PC-9 (cell line): Measurements from ENCODE around the gene MX2. TPM values are rescaled to one million over a fixed set of nuclear protein-coding genes. Genes with fewer than 3 reads are reported as not detected.

Experiments used
- BruUV-seq: library from RNA; stranded (reverse); fragments of 400-500 nt; replicated peaks from 2 replicates; lab custom pipeline; 2021; lab: Mats Ljungman, UMichigan
- CTCF ChIA-PET: fragments of 300-600 bp; sonication (Branson Sonifier 250); formaldehyde crosslinking; loops from one replicate; lab custom pipeline; 2022; ENCODE audit warnings: antibody characterized with exemption; lab: Charles Lee
- POLR2A ChIA-PET: fragments of 300-600 bp; sonication (Branson Sonifier 250); formaldehyde crosslinking; loops from one replicate; lab custom pipeline; 2022; ENCODE audit warnings: antibody characterized with exemption; ENCODE audit not compliant: unreplicated experiment; lab: Charles Lee
- DNase-seq, 2 experiments: peaks; one replicate each; pipeline versions ENCODE4 v3.0.0 to v3.0.0-alpha.2; 2015 to 2022; ENCODE audit warnings: mixed read lengths in 1 of 2
- H2AFZ ChIP-seq: fragments of 200-600 bp; sonication (generic); 2 replicates; pipeline ENCODE4 v1.8.1; 2017; ENCODE audit warnings: antibody characterized with exemption
- H3F3A ChIP-seq: fragments of 200-600 bp; sonication (generic); 2 replicates; pipeline ENCODE4 v1.8.1; 2017; ENCODE audit warnings: antibody characterized with exemption, mild to moderate bottlenecking, low read depth; ENCODE audit not compliant: insufficient read depth
- H3K27ac ChIP-seq: fragments of 200-600 bp; sonication (generic); 2 replicates; pipeline ENCODE4 v1.6.1; 2016; ENCODE audit warnings: mixed run types
- H3K27me3 ChIP-seq: fragments of 200-600 bp; sonication (generic); 2 replicates; pipeline ENCODE4 v1.6.1; 2016; ENCODE audit warnings: low read depth, mixed run types; ENCODE audit not compliant: insufficient read depth
- H3K36me3 ChIP-seq: fragments of 200-600 bp; sonication (generic); 2 replicates; pipeline ENCODE4 v1.6.1; 2016; ENCODE audit warnings: low read depth, mixed run types
- H3K4me1 ChIP-seq: fragments of 200-600 bp; sonication (generic); replicated peaks from 2 replicates; pipeline ENCODE4 v1.6.1; 2016; ENCODE audit warnings: mixed run types; ENCODE audit not compliant: insufficient read depth
- H3K4me2 ChIP-seq: fragments of 200-600 bp; sonication (generic); 2 replicates; pipeline ENCODE4 v1.6.1; 2017; ENCODE audit warnings: mixed run types
- H3K4me3 ChIP-seq: fragments of 200-600 bp; sonication (generic); 2 replicates; pipeline ENCODE4 v1.6.1; 2016; ENCODE audit warnings: mixed run types
- H3K79me2 ChIP-seq: fragments of 200-600 bp; sonication (generic); 2 replicates; pipeline ENCODE4 v1.6.1; 2017; ENCODE audit warnings: low read depth, mixed run types
- H3K9me2 ChIP-seq: fragments of 200-600 bp; sonication (generic); 2 replicates; pipeline ENCODE4 v1.8.1; 2017; ENCODE audit warnings: mild to moderate bottlenecking; ENCODE audit not compliant: insufficient read depth
- H3K9me3 ChIP-seq: fragments of 200-600 bp; sonication (generic); 2 replicates; pipeline ENCODE4 v1.8.1; 2016; ENCODE audit warnings: low read depth; ENCODE audit not compliant: insufficient read depth
- H4K20me1 ChIP-seq: fragments of 200-600 bp; sonication (generic); 2 replicates; pipeline ENCODE4 v1.8.1; 2017; ENCODE audit not compliant: insufficient read depth
- CTCF ChIP-seq: fragments of 200-600 bp; sonication (generic); conservative IDR thresholded peaks from 2 replicates; pipeline ENCODE4 v1.6.1; 2017; ENCODE audit warnings: mixed run types, antibody characterized with exemption, mild to moderate bottlenecking, moderate library complexity
- EZH2 ChIP-seq: fragments of 200-600 bp; sonication (generic); IDR thresholded peaks from 2 replicates; pipeline ENCODE4 v1.8.0; 2017; ENCODE audit warnings: antibody characterized with exemption, low read depth
- intact Hi-C: fragments of 100-400 bp; cut with micrococcal nuclease; formaldehyde crosslinking; loops from one replicate; pipeline ENCODE4 v1.10.0; 2022; ENCODE audit not compliant: unreplicated experiment
- total RNA-seq: library from RNA; stranded (reverse); gene quantifications from 2 replicates; pipeline ENCODE4 v1.2.3, GENCODE V29; 2021

MX2 gene
- total RNA-seq, 1 experiment from 2014 or later = 2.5 TPM

GRCh38 chr21:41321908-41322495, 39.8 kb upstream of the MX2 start:
- no TSS peak for BruUV-seq
- intact Hi-C loops = no loop called here
- Histone ChIP-seq H3F3A (no peaks in the 10 kb centered on the region), H3K27ac (no peak overlapping the region), H3K79me2 (no peaks in the 10 kb centered on the region), H3K9me2 (no peaks in the 10 kb centered on the region), H3K4me2 (no peak overlapping the region), H3K36me3 (no peaks in the 10 kb centered on the region), H3K4me1 (no peaks in the 10 kb centered on the region), H2AFZ (no peak overlapping the region), H4K20me1 (no peaks in the 10 kb centered on the region), H3K27me3 (no peaks in the 10 kb centered on the region), H3K4me3 (no peak overlapping the region), H3K9me3 (no peaks in the 10 kb centered on the region)
- POLR2A ChIA-PET = no interaction called here
- CTCF ChIA-PET = no interaction called here
- DNase-seq = no peak
- TF ChIP-seq EZH2 (no peak), CTCF (no peak)

GRCh38 chr21:41322496-41323382, 39.1 kb upstream of the MX2 start:
- no peaks in the 10 kb centered on the region for H3K36me3 ChIP-seq
- H3K27ac ChIP-seq = no peak overlapping the region
- no peak overlapping the region for H3K4me2 ChIP-seq
- H3K9me3 ChIP-seq = no peaks in the 10 kb centered on the region
- no peak overlapping the region for H2AFZ ChIP-seq
- no peak for DNase-seq
- H3K4me1 ChIP-seq = no peaks in the 10 kb centered on the region
- no peaks in the 10 kb centered on the region for H3K79me2 ChIP-seq
- no peaks in the 10 kb centered on the region for H3F3A ChIP-seq
- H3K9me2 ChIP-seq = no peaks in the 10 kb centered on the region
- ChIA-PET CTCF (no interaction called here), POLR2A (interaction anchor here (0.6 kb wide), 1 partner anchor 105 kb away, joined by 6 read pairs; no protein-coding TSS in a partner anchor)
- intact Hi-C loops = no loop called here
- no peak for TF ChIP-seq CTCF
- no peak for TF ChIP-seq EZH2
- H3K27me3 ChIP-seq = no peaks in the 10 kb centered on the region
- H4K20me1 ChIP-seq = no peaks in the 10 kb centered on the region
- no TSS peak for BruUV-seq
- no peak overlapping the region for H3K4me3 ChIP-seq

GRCh38 chr21:41325138-41325912, 36.5 kb upstream of the MX2 start:
- no TSS peak for BruUV-seq
- Histone ChIP-seq H3K9me2 (no peaks in the 10 kb centered on the region), H3K4me2 (no peak overlapping the region), H3F3A (no peaks in the 10 kb centered on the region), H3K79me2 (no peaks in the 10 kb centered on the region), H3K9me3 (no peaks in the 10 kb centered on the region), H3K4me3 (no peak overlapping the region), H4K20me1 (no peaks in the 10 kb centered on the region), H3K27ac (no peak overlapping the region), H3K27me3 (no peaks in the 10 kb centered on the region), H3K4me1 (no peaks in the 10 kb centered on the region), H3K36me3 (no peaks in the 10 kb centered on the region), H2AFZ (no peak overlapping the region)
- POLR2A ChIA-PET = no interaction called here
- intact Hi-C loops = no loop called here
- TF ChIP-seq CTCF (no peak), EZH2 (no peak)
- no peak for DNase-seq
- CTCF ChIA-PET = no interaction called here
